ENCODE data around the gene CSN2.

DNA sequence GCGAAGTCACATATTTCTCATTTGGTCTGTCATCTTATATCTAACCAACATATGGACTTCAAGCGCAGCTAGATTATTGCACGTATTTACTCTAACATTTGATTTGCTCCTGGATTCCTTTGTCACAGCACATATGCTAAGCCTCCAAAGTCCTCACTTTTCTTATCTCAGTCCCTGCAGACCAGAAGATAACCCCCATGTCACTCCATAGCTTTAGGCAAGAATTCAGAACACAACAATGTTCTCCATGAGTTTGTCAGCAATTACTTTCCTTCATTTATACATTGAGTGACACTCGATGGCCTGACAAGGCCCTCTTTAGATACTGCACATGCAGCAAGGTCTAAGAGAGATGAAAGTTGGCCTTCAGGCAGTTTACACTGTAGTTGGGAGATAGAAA is 25.5 kb upstream of the CSN2 start:
- no peak for TF ChIP-seq GATA2 (IDR thresholded peaks at IDR 0.05; ENCODE audit: low read depth, low read length)
- no peak for TF ChIP-seq GATA3 (IDR thresholded peaks at IDR 0.05; ENCODE audit: low read depth, low read length)

Measured in SH-SY5Y (cell line).